ENCODE data around the gene CYFIP2.

DNA sequence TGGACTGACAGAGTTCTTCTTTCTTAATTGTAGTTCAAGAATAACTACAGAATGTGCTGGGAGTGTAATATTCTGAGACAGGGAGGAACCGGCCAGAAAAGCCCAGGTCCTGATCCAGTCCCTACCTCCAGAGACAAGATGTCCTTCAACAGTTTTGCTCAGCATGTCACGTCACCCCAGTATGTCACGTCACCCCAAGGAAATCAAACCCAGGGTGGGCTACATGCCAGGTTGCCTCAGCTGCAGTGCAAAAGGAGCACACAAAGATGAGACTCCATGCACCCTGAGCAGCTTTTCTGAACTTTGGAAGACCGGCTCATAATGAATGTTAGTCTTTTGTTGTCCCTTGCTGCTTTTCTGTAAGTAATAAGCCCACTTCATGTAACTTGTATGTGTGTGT is 168.2 kb downstream of the CYFIP2 start:
- TF ChIP-seq GTF2F1 (IDR thresholded peaks at IDR 0.05; ENCODE audit: borderline replicate concordance, low read depth, low read length) (no peak), SP1 (IDR thresholded peaks at IDR 0.05; ENCODE audit: low read depth, low read length) (no peak), SP2 (IDR thresholded peaks at IDR 0.05; ENCODE audit: low read length) (no peak), EZH2 (IDR thresholded peaks at IDR 0.05; ENCODE audit: low read depth, low read length, severe bottlenecking) (no peak), POLR2AphosphoS5 (IDR thresholded peaks at IDR 0.05; ENCODE audit: low read depth, low read length) (no peak), TCF12 (IDR thresholded peaks at IDR 0.05; ENCODE audit: low read depth, low read length) (no peak), POLR2A (IDR thresholded peaks at IDR 0.05; ENCODE audit: control extremely low read depth in 1 of 2, low read depth in 2 of 2, low read length in 2 of 2) (no peak), CEBPB (IDR thresholded peaks at IDR 0.05; ENCODE audit: low read depth, low read length) (no peak)
- TF ChIP-seq, protein P1, sequence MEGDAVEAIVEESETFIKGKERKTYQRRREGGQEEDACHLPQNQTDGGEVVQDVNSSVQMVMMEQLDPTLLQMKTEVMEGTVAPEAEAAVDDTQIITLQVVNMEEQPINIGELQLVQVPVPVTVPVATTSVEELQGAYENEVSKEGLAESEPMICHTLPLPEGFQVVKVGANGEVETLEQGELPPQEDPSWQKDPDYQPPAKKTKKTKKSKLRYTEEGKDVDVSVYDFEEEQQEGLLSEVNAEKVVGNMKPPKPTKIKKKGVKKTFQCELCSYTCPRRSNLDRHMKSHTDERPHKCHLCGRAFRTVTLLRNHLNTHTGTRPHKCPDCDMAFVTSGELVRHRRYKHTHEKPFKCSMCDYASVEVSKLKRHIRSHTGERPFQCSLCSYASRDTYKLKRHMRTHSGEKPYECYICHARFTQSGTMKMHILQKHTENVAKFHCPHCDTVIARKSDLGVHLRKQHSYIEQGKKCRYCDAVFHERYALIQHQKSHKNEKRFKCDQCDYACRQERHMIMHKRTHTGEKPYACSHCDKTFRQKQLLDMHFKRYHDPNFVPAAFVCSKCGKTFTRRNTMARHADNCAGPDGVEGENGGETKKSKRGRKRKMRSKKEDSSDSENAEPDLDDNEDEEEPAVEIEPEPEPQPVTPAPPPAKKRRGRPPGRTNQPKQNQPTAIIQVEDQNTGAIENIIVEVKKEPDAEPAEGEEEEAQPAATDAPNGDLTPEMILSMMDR (IDR thresholded peaks at IDR 0.05; ENCODE audit: control extremely low read depth in 1 of 3, insufficient read depth in 1 of 3, low read depth in 1 of 3, low read length in 3 of 3), result no peak
- TF ChIP-seq, protein P2, sequence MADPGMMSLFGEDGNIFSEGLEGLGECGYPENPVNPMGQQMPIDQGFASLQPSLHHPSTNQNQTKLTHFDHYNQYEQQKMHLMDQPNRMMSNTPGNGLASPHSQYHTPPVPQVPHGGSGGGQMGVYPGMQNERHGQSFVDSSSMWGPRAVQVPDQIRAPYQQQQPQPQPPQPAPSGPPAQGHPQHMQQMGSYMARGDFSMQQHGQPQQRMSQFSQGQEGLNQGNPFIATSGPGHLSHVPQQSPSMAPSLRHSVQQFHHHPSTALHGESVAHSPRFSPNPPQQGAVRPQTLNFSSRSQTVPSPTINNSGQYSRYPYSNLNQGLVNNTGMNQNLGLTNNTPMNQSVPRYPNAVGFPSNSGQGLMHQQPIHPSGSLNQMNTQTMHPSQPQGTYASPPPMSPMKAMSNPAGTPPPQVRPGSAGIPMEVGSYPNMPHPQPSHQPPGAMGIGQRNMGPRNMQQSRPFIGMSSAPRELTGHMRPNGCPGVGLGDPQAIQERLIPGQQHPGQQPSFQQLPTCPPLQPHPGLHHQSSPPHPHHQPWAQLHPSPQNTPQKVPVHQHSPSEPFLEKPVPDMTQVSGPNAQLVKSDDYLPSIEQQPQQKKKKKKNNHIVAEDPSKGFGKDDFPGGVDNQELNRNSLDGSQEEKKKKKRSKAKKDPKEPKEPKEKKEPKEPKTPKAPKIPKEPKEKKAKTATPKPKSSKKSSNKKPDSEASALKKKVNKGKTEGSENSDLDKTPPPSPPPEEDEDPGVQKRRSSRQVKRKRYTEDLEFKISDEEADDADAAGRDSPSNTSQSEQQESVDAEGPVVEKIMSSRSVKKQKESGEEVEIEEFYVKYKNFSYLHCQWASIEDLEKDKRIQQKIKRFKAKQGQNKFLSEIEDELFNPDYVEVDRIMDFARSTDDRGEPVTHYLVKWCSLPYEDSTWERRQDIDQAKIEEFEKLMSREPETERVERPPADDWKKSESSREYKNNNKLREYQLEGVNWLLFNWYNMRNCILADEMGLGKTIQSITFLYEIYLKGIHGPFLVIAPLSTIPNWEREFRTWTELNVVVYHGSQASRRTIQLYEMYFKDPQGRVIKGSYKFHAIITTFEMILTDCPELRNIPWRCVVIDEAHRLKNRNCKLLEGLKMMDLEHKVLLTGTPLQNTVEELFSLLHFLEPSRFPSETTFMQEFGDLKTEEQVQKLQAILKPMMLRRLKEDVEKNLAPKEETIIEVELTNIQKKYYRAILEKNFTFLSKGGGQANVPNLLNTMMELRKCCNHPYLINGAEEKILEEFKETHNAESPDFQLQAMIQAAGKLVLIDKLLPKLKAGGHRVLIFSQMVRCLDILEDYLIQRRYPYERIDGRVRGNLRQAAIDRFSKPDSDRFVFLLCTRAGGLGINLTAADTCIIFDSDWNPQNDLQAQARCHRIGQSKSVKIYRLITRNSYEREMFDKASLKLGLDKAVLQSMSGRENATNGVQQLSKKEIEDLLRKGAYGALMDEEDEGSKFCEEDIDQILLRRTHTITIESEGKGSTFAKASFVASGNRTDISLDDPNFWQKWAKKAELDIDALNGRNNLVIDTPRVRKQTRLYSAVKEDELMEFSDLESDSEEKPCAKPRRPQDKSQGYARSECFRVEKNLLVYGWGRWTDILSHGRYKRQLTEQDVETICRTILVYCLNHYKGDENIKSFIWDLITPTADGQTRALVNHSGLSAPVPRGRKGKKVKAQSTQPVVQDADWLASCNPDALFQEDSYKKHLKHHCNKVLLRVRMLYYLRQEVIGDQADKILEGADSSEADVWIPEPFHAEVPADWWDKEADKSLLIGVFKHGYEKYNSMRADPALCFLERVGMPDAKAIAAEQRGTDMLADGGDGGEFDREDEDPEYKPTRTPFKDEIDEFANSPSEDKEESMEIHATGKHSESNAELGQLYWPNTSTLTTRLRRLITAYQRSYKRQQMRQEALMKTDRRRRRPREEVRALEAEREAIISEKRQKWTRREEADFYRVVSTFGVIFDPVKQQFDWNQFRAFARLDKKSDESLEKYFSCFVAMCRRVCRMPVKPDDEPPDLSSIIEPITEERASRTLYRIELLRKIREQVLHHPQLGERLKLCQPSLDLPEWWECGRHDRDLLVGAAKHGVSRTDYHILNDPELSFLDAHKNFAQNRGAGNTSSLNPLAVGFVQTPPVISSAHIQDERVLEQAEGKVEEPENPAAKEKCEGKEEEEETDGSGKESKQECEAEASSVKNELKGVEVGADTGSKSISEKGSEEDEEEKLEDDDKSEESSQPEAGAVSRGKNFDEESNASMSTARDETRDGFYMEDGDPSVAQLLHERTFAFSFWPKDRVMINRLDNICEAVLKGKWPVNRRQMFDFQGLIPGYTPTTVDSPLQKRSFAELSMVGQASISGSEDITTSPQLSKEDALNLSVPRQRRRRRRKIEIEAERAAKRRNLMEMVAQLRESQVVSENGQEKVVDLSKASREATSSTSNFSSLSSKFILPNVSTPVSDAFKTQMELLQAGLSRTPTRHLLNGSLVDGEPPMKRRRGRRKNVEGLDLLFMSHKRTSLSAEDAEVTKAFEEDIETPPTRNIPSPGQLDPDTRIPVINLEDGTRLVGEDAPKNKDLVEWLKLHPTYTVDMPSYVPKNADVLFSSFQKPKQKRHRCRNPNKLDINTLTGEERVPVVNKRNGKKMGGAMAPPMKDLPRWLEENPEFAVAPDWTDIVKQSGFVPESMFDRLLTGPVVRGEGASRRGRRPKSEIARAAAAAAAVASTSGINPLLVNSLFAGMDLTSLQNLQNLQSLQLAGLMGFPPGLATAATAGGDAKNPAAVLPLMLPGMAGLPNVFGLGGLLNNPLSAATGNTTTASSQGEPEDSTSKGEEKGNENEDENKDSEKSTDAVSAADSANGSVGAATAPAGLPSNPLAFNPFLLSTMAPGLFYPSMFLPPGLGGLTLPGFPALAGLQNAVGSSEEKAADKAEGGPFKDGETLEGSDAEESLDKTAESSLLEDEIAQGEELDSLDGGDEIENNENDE (IDR thresholded peaks at IDR 0.05; ENCODE audit: insufficient replicate concordance, low read length), result no peak

All from H1 (cell line).